ENCODE data around the gene LRRC41. TPM values are rescaled to one million over a fixed set of nuclear protein-coding genes. Genes with fewer than 3 reads are reported as not detected.

LRRC41 gene
- total and polyA plus RNA-seq, 2 of the 13 experiments (the other 11 are each of a cell fraction or from before 2014, with no cell fraction given), result 48.1 to 53.6 TPM

GRCh38 chr1:46303038-46303871, at the start of gene LRRC41, which contains the start of gene UQCRH (continued):
- no peak for TF ChIP-seq MATR3 (CRISPR knock-in tag; IDR thresholded peaks at IDR 0.05)
- peak; percentile 92 for TF ChIP-seq GABPB1 (CRISPR knock-in tag; IDR thresholded peaks at IDR 0.05)
- TF ChIP-seq, protein P1, sequence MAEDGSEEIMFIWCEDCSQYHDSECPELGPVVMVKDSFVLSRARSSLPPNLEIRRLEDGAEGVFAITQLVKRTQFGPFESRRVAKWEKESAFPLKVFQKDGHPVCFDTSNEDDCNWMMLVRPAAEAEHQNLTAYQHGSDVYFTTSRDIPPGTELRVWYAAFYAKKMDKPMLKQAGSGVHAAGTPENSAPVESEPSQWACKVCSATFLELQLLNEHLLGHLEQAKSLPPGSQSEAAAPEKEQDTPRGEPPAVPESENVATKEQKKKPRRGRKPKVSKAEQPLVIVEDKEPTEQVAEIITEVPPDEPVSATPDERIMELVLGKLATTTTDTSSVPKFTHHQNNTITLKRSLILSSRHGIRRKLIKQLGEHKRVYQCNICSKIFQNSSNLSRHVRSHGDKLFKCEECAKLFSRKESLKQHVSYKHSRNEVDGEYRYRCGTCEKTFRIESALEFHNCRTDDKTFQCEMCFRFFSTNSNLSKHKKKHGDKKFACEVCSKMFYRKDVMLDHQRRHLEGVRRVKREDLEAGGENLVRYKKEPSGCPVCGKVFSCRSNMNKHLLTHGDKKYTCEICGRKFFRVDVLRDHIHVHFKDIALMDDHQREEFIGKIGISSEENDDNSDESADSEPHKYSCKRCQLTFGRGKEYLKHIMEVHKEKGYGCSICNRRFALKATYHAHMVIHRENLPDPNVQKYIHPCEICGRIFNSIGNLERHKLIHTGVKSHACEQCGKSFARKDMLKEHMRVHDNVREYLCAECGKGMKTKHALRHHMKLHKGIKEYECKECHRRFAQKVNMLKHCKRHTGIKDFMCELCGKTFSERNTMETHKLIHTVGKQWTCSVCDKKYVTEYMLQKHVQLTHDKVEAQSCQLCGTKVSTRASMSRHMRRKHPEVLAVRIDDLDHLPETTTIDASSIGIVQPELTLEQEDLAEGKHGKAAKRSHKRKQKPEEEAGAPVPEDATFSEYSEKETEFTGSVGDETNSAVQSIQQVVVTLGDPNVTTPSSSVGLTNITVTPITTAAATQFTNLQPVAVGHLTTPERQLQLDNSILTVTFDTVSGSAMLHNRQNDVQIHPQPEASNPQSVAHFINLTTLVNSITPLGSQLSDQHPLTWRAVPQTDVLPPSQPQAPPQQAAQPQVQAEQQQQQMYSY (CRISPR knock-in tag; IDR thresholded peaks at IDR 0.05), result peak; percentile 31; the same call in 1 of the 2 replicates
- peak; percentile 60; the same call in 1 of the 2 replicates for TF ChIP-seq UBTF (CRISPR knock-in tag; IDR thresholded peaks at IDR 0.05)
- TF ChIP-seq, protein P2, sequence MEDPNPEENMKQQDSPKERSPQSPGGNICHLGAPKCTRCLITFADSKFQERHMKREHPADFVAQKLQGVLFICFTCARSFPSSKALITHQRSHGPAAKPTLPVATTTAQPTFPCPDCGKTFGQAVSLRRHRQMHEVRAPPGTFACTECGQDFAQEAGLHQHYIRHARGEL (CRISPR knock-in tag; IDR thresholded peaks at IDR 0.05), result no peak
- TF ChIP-seq ZNF547 (CRISPR knock-in tag; IDR thresholded peaks at IDR 0.05), result peak; percentile 20; the same call in 1 of the 2 replicates
- no peak for TF ChIP-seq SMAD1 (CRISPR knock-in tag; IDR thresholded peaks at IDR 0.05; ENCODE audit: borderline replicate concordance, low read depth)
- no peak for TF ChIP-seq ZNF160 (CRISPR knock-in tag; IDR thresholded peaks at IDR 0.05)
- no peak for TF ChIP-seq ZNF552 (CRISPR knock-in tag; IDR thresholded peaks at IDR 0.05; ENCODE audit: borderline replicate concordance)
- no peak; the same call in 1 of the 2 replicates for TF ChIP-seq KLF11 (CRISPR knock-in tag; IDR thresholded peaks at IDR 0.05)
- TF ChIP-seq MED8 (CRISPR knock-in tag; IDR thresholded peaks at IDR 0.05; ENCODE audit: insufficient replicate concordance), result peak; percentile 0
- no peak for TF ChIP-seq AFF4 (CRISPR knock-in tag; IDR thresholded peaks at IDR 0.05)
- TF ChIP-seq, protein P3, sequence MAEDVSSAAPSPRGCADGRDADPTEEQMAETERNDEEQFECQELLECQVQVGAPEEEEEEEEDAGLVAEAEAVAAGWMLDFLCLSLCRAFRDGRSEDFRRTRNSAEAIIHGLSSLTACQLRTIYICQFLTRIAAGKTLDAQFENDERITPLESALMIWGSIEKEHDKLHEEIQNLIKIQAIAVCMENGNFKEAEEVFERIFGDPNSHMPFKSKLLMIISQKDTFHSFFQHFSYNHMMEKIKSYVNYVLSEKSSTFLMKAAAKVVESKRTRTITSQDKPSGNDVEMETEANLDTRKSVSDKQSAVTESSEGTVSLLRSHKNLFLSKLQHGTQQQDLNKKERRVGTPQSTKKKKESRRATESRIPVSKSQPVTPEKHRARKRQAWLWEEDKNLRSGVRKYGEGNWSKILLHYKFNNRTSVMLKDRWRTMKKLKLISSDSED (CRISPR knock-in tag; IDR thresholded peaks at IDR 0.05), result no peak
- no peak for TF ChIP-seq POGZ (CRISPR knock-in tag; IDR thresholded peaks at IDR 0.05)
- peak; percentile 76 for TF ChIP-seq GABPA (IDR thresholded peaks at IDR 0.05; ENCODE audit: low read depth, low read length)
- peak; percentile 94 for TF ChIP-seq GABPA (CRISPR knock-in tag; IDR thresholded peaks at IDR 0.05; ENCODE audit: low read depth)
- no peak; the same call in 1 of the 2 replicates for TF ChIP-seq ZNF652 (CRISPR knock-in tag; IDR thresholded peaks at IDR 0.05; ENCODE audit: borderline replicate concordance, low read depth)
